NCI-H82 treated with DMSO at 0.1 percent for 48 hours (cell line): Measurements from ENCODE around the gene TMEM87A.

ENCODE experiments used
- DNase-seq: peaks from one replicate; lab custom pipeline; 2025; ENCODE audit not compliant: unreplicated experiment; lab: John Stamatoyannopoulos, UW

Gene TMEM87A

GRCh38 chr15:42166225-42166940, 106.8 kb downstream of the TMEM87A start:
- no peak for DNase-seq

- DNase-seq, result no peak
These were observed 108.1 kb downstream of the TMEM87A start for GRCh38 chr15:42165106-42165505.

GRCh38 chr15:42163947-42164550, 109.2 kb downstream of the TMEM87A start:
- DNase-seq, result no peak

GRCh38 chr15:42163291-42163690, 109.9 kb downstream of the TMEM87A start:
- DNase-seq, result no peak
